B cell (primary cell): Measurements from ENCODE around the gene USB1. TPM values are rescaled to one million over a fixed set of nuclear protein-coding genes. Genes with fewer than 3 reads are reported as not detected.

ENCODE experiments used
- ATAC-seq: fragments of 200-7000 bp; cut with Tn5 transposase; one replicate; pipeline ENCODE4 v1.10.0; 2021; ENCODE audit warnings: low read depth, mild to moderate bottlenecking, moderate number of reproducible peaks, moderate library complexity
- CTCF ChIA-PET: fragments of 350-600 bp; sonication (Branson Sonifier 250); formaldehyde crosslinking; loops from one replicate; lab custom pipeline; 2021; ENCODE audit warnings: antibody characterized with exemption, inconsistent platforms; lab: Charles Lee
- POLR2A ChIA-PET: fragments of 350-600 bp; sonication (Branson Sonifier 250); formaldehyde crosslinking; loops from one replicate; lab custom pipeline; 2021; ENCODE audit warnings: antibody characterized with exemption; lab: Charles Lee
- DNase-seq: peaks from one replicate; pipeline ENCODE4 v3.0.0; 2013
- H2AFZ ChIP-seq: 2 replicates; pipeline ENCODE4 v1.6.1; 2012; ENCODE audit warnings: mild to moderate bottlenecking, low read depth, low read length; ENCODE audit not compliant: insufficient read depth, poor library complexity, severe bottlenecking
- H3K27ac ChIP-seq, 2 donors: 1 replicate in 1 of 2; 2 replicates in 1 of 2; pipeline ENCODE4 v1.5.1; 2012 to 2013; ENCODE audit warnings: low read length in 2 of 2, mild to moderate bottlenecking in 2 of 2, moderate library complexity in 1 of 2
- H3K27me3 ChIP-seq, 4 experiments: fragments of 200-600 bp in 1 of 4; sonication (generic) in 1 of 4; replicated peaks in 1 of 4; 1 replicate in 2 of 4; 2 replicates in 2 of 4; pipeline versions ENCODE4 v1.6.1 to v1.7.0; 2013 to 2016; ENCODE audit warnings: low read length in 3 of 4, mild to moderate bottlenecking in 2 of 4, mixed read lengths in 1 of 4, moderate library complexity in 1 of 4; ENCODE audit not compliant: insufficient read depth in 4 of 4, control insufficient read depth in 3 of 4; ENCODE audit errors: control extremely low read depth in 1 of 4
- H3K36me3 ChIP-seq, 2 experiments: replicated peaks in 1 of 2; 1 replicate in 1 of 2; 2 replicates in 1 of 2; pipeline versions ENCODE4 v1.6.1 to v1.7.1; 2013; ENCODE audit warnings: low read length in 1 of 2; ENCODE audit not compliant: insufficient read depth in 2 of 2, control insufficient read depth in 1 of 2; ENCODE audit errors: control extremely low read depth in 1 of 2, extremely low read depth in 1 of 2
- H3K4me1 ChIP-seq, 2 donors: fragments of 200-600 bp in 1 of 2; sonication (generic) in 1 of 2; 1 replicate in 1 of 2; 2 replicates in 1 of 2; pipeline versions ENCODE4 v1.5.1 to v1.6.1; 2013 to 2017; ENCODE audit warnings: low read length in 2 of 2; ENCODE audit not compliant: control insufficient read depth in 2 of 2, insufficient read depth in 2 of 2
- H3K4me2 ChIP-seq: replicated peaks from 2 replicates; pipeline ENCODE3; 2012; ENCODE audit warnings: mild to moderate bottlenecking, low read depth, low read length; ENCODE audit not compliant: poor library complexity, severe bottlenecking
- H3K4me3 ChIP-seq, 5 experiments: fragments of 200-600 bp in 1 of 5; sonication (generic) in 1 of 5; 1 replicate in 3 of 5; 2 replicates in 2 of 5; pipeline versions ENCODE4 v1.5.1 to v1.7.0; 2011 to 2016; ENCODE audit warnings: low read length in 4 of 5, mild to moderate bottlenecking in 4 of 5, low read depth in 2 of 5, control low read depth in 1 of 5, moderate library complexity in 1 of 5; ENCODE audit not compliant: insufficient read depth in 1 of 5; ENCODE audit errors: control extremely low read depth in 1 of 5, extremely low read depth in 1 of 5
- H3K79me2 ChIP-seq: fragments of 200-600 bp; sonication (generic); one replicate; pipeline ENCODE4 v1.6.0; 2016; ENCODE audit warnings: low read length; ENCODE audit not compliant: control insufficient read depth, insufficient read depth
- H3K9ac ChIP-seq: fragments of 200-600 bp; sonication (generic); 2 replicates; pipeline ENCODE4 v1.6.1; 2017; ENCODE audit warnings: mild to moderate bottlenecking, low read length, moderate library complexity
- H3K9me3 ChIP-seq, 3 donors: one replicate each; pipeline versions ENCODE4 v1.6.1 to v1.7.1; 2013; ENCODE audit warnings: low read length in 2 of 3; ENCODE audit not compliant: control insufficient read depth in 2 of 3, insufficient read depth in 1 of 3; ENCODE audit errors: control extremely low read depth in 1 of 3
- H4K20me1 ChIP-seq: 2 replicates; pipeline ENCODE4 v1.6.0; 2012; ENCODE audit warnings: mild to moderate bottlenecking, low read length; ENCODE audit not compliant: insufficient read depth, control insufficient read depth, poor library complexity, severe bottlenecking
- H3K27ac Mint-ChIP-seq: one replicate; pipeline ENCODE4 v1.8.0; 2021; ENCODE audit warnings: mixed read lengths
- H3K27me3 Mint-ChIP-seq: one replicate; pipeline ENCODE4 v1.8.0; 2021; ENCODE audit warnings: mixed read lengths
- H3K4me1 Mint-ChIP-seq: one replicate; pipeline ENCODE4 v1.8.0; 2021; ENCODE audit warnings: mixed read lengths
- H3K4me3 Mint-ChIP-seq: one replicate; pipeline ENCODE4 v1.8.0; 2021; ENCODE audit warnings: mixed read lengths
- H3K9me3 Mint-ChIP-seq: one replicate; pipeline ENCODE4 v1.8.0; 2022; ENCODE audit warnings: mixed read lengths; ENCODE audit not compliant: insufficient read depth
- EZH2 ChIP-seq: IDR thresholded peaks from 2 replicates; pipeline ENCODE4 v1.6.1; 2012; ENCODE audit warnings: borderline replicate concordance, low read depth, mild to moderate bottlenecking, moderate library complexity, low read length; ENCODE audit not compliant: insufficient read depth, poor library complexity, severe bottlenecking
- WGBS: methylation state at CpG from one replicate; pipeline ENCODE4 v1.1.5; 2013; ENCODE audit warnings: missing lambda C conversion rate; ENCODE audit not compliant: insufficient coverage; 5-methylcytosine and 5-hydroxymethylcytosine counted together
- intact Hi-C: fragments of 100-400 bp; cut with micrococcal nuclease; formaldehyde crosslinking; loops from one replicate; pipeline ENCODE4 v1.10.0; 2022
- polyA plus RNA-seq: library from polyadenylated mRNA; depleted of rRNA; stranded (reverse); fragments of >200 nt; gene quantifications from 2 replicates; pipeline ENCODE4 v1.2.3, GENCODE V29; 2012
- total RNA-seq, 2 donors: library from RNA; stranded (reverse); fragments of 120-200 nt in 1 of 2; gene quantifications; 1 replicate in 1 of 2; 2 replicates in 1 of 2; pipeline versions ENCODE4 v1.2.3 to v1.2.4, GENCODE V29; 2013 to 2022
- TF ChIP-seq, protein P1 (sequence below): fragments of 200-600 bp; IDR thresholded peaks from one replicate; pipeline ENCODE4 v1.8.0; 2022; ENCODE audit warnings: antibody characterized with exemption, mild to moderate bottlenecking

The USB1 gene
- total and polyA plus RNA-seq, 2 donors (not counting 1 experiment from before 2014, with no cell fraction given) = 32.8 to 37.0 TPM

DNA sequence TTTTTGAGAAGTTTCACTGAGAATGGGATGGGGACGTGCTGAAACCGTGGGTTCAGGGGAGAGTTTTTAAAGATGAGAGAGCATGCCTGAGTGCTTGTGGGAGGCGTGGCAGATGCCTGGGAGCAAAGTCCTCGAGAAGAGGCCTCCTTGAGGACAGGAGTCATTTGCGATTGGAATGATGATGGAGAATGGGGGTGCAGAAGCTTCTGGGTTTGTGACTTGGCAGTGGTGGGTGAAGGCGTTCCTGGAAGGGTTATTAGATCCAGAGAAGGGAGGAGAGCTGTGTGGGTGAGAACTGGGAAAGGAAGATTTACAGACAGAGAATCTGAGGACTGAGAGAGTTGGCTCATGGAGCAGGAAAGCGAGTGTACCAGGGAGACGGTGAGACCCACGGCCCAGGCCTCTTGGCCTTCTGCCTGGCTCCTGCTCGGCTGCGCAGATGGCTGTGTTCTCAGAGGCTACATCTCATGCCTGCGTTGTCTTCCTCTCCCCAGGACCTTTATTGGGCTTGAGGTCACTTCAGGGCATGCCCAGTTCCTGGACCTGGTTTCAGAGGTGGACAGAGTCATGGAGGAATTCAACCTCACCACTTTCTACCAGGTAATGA is 15.7 kb downstream of the USB1 start:
- ChIA-PET POLR2A (no interaction called here), CTCF (no interaction called here)
- Histone ChIP-seq H3K4me2 (no peak overlapping the region), H3K79me2 (no peaks in the 10 kb centered on the region), H3K9me3 (no peaks in the 10 kb centered on the region), H3K9ac (no peak overlapping the region), H3K36me3 (peaks cover 0 to 20% of the 10 kb centered on the region in 2 experiments), H3K4me3 (no peak overlapping the region), H3K27ac (no peak overlapping the region), H3K4me1 (peaks cover 0 to 4% of the 10 kb centered on the region in 2 donors), H3K27me3 (no peaks in the 10 kb centered on the region), H4K20me1 (no peaks in the 10 kb centered on the region), H2AFZ (no peak overlapping the region)
- DNase-seq (no peak), ATAC-seq (no peak)
- 90% methylated on average over 11 of the region's 12 CpGs for WGBS
- Mint-ChIP-seq H3K27ac (no peak overlapping the region), H3K4me3 (no peak overlapping the region), H3K27me3 (no peaks in the 10 kb centered on the region), H3K4me1 (peaks cover 3% of the 10 kb centered on the region), H3K9me3 (no peaks in the 10 kb centered on the region)
- TF ChIP-seq, protein P1, sequence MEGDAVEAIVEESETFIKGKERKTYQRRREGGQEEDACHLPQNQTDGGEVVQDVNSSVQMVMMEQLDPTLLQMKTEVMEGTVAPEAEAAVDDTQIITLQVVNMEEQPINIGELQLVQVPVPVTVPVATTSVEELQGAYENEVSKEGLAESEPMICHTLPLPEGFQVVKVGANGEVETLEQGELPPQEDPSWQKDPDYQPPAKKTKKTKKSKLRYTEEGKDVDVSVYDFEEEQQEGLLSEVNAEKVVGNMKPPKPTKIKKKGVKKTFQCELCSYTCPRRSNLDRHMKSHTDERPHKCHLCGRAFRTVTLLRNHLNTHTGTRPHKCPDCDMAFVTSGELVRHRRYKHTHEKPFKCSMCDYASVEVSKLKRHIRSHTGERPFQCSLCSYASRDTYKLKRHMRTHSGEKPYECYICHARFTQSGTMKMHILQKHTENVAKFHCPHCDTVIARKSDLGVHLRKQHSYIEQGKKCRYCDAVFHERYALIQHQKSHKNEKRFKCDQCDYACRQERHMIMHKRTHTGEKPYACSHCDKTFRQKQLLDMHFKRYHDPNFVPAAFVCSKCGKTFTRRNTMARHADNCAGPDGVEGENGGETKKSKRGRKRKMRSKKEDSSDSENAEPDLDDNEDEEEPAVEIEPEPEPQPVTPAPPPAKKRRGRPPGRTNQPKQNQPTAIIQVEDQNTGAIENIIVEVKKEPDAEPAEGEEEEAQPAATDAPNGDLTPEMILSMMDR = no peak
- no peak for TF ChIP-seq EZH2
- intact Hi-C loops = no loop called here

DNA sequence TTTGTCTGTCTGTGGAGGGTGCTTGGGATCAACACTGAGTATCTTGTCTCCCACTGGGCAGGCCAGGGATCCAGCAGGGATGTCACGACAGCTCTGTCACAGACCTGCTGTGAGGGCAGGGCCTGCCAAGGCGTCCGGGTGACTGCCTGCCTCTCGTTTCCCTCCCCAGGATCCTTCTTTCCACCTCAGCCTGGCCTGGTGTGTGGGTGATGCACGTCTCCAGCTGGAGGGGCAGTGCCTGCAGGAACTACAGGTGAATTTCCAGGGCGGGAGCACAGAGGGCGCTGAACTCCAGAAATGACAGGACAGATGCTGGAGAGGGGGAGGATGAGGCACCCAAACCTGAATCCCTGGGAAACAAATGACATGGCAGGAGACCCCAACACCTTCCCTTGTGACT is 17.6 kb downstream of the USB1 start:
- ATAC-seq (no peak), DNase-seq (no peak)
- no peaks in the 10 kb centered on the region for H3K79me2 ChIP-seq
- intact Hi-C loops = no loop called here
- H4K20me1 ChIP-seq = no peaks in the 10 kb centered on the region
- no peaks in the 10 kb centered on the region for H3K27me3 ChIP-seq
- CTCF ChIA-PET = interaction anchor here (0.7 to 1.2 kb wide), 3 partner anchors 103 to 318 kb away, joined by 3 read pairs; no protein-coding TSS in a partner anchor
- 83% methylated on average over 3 of the region's 7 CpGs for WGBS
- Mint-ChIP-seq H3K27ac (no peak overlapping the region), H3K9me3 (no peaks in the 10 kb centered on the region), H3K4me3 (no peak overlapping the region), H3K27me3 (no peaks in the 10 kb centered on the region), H3K4me1 (peaks cover 3% of the 10 kb centered on the region)
- no peak for TF ChIP-seq EZH2
- TF ChIP-seq, protein P1 = no peak
- H3K9me3 ChIP-seq = no peaks in the 10 kb centered on the region
- POLR2A ChIA-PET = no interaction called here
- H2AFZ ChIP-seq = no peak overlapping the region
- no peak overlapping the region for H3K4me3 ChIP-seq
- peaks cover 0 to 8% of the 10 kb centered on the region in 2 experiments for H3K36me3 ChIP-seq
- peaks cover 0 to 4% of the 10 kb centered on the region in 2 donors for H3K4me1 ChIP-seq
- no peak overlapping the region for H3K9ac ChIP-seq
- no peak overlapping the region for H3K27ac ChIP-seq
- H3K4me2 ChIP-seq = no peak overlapping the region
